AG04449 (cell line): Measurements from ENCODE around the gene ATP6V1C2.

Experiments used
- CTCF ChIA-PET: fragments of 350-600 bp; formaldehyde crosslinking; extraction: SDS; loops from one replicate; lab custom pipeline; 2021; ENCODE audit warnings: antibody characterized with exemption; lab: Yijun Ruan, JAX
- POLR2A ChIA-PET: fragments of 400-600, 350-600 bp; formaldehyde crosslinking; extraction: SDS; loops from one replicate; lab custom pipeline; 2020; ENCODE audit warnings: antibody characterized with exemption, inconsistent platforms; lab: Yijun Ruan, JAX
- DNase-seq: peaks from one replicate; pipeline ENCODE4 v3.0.0-alpha.2; 2010; ENCODE audit warnings: low read depth, low spot score
- H3K4me3 ChIP-seq: 2 replicates; pipeline ENCODE4 v1.5.1; 2011; ENCODE audit warnings: low read depth, mild to moderate bottlenecking, control low read depth, low read length
- TF ChIP-seq, protein P1 (sequence below): IDR thresholded peaks from one replicate; pipeline ENCODE4 v1.5.1; 2011; ENCODE audit warnings: mild to moderate bottlenecking, moderate library complexity, low read length, control low read depth, inconsistent platforms; ENCODE audit not compliant: insufficient read depth; ENCODE audit errors: missing control alignments

Gene ATP6V1C2

DNA sequence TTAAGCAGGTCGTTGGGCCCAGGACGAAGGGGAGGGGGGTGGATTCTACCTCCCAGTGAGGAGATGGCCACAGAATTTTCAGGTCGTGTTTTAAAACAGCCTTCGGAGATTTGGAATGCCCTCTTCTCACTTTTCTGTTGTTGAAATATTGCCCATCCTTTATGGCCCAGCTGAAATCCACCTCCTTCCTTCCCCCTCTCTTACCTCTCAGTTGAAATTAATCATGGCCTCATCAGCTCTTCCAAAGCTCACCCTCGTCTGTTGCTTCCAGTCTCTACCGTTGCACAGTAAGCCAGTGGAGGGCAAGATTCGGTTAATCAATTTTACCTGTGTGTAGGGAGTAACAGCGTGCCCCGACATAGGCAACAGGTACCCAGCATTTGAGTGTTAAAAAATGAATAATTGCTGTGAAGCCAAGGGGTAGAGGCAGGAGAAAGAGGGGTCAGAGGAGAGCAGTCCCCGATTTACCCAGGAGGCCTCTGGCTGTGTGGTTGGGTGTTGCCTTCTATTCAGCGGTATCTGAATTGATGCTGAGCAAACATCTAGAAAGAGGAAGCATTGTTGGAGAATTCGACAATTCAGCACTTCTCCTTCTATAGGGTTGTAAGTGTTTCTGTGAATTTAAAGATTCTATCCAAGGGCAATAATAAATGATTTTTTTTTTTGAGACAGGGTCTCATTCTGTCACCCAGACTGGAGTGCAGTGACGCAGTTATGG is 99.7 kb downstream of the ATP6V1C2 start:
- TF ChIP-seq, protein P1, sequence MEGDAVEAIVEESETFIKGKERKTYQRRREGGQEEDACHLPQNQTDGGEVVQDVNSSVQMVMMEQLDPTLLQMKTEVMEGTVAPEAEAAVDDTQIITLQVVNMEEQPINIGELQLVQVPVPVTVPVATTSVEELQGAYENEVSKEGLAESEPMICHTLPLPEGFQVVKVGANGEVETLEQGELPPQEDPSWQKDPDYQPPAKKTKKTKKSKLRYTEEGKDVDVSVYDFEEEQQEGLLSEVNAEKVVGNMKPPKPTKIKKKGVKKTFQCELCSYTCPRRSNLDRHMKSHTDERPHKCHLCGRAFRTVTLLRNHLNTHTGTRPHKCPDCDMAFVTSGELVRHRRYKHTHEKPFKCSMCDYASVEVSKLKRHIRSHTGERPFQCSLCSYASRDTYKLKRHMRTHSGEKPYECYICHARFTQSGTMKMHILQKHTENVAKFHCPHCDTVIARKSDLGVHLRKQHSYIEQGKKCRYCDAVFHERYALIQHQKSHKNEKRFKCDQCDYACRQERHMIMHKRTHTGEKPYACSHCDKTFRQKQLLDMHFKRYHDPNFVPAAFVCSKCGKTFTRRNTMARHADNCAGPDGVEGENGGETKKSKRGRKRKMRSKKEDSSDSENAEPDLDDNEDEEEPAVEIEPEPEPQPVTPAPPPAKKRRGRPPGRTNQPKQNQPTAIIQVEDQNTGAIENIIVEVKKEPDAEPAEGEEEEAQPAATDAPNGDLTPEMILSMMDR, result no peak
- H3K4me3 ChIP-seq, result no peak overlapping the region
- ChIA-PET POLR2A (no interaction called here), CTCF (interaction anchor here (0.7 to 6.2 kb wide), 4 partner anchors 10 to 303 kb away, joined by 3 to 78 read pairs (median 8); no protein-coding TSS in a partner anchor)
- no peak for DNase-seq

DNA sequence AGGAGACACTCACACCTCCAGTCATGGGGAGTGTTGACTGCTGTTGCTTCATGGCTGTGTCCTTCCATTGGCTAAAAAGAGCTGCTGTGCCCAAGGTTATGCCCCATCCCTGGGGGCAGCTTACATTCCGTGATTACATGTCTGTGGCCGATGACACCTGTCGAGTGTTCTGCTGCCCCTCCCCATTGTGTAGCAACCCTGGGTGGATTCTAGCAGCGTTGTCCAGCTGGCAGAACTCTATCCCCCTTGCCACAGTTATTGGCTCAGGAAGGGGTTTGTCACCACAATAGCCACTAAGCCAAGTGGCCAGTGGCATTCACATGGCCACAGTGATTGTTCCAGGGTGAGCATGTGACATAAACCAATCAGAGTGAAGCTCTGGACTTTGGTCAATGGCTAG is 102.8 kb downstream of the ATP6V1C2 start:
- CTCF ChIA-PET, result interaction anchor here (0.6 to 3.5 kb wide), 6 partner anchors 8 to 308 kb away, joined by 3 to 49 read pairs (median 6); no protein-coding TSS in a partner anchor
- TF ChIP-seq, protein P1, result no peak
- no peak for DNase-seq
- H3K4me3 ChIP-seq, result no peak overlapping the region
- POLR2A ChIA-PET, result no interaction called here

DNA sequence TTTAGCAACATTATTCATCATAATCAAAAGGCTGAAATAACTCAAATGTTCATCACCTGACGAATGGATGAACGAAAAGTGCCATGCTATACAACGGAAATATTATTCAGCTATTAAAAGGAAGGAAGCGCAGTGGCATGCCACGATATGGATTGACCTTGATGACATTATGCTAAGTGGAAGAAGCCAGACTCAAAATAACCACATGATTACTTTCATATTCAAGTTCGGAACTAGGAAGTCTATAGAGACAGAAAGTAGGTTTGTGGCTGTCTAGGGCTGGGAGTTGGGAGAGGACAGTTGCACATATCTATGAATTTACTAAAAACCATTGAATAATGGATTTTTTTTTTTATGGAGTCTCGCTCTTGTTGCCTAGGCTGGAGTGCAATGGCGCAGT is 104.6 kb downstream of the ATP6V1C2 start:
- DNase-seq, result no peak
- CTCF ChIA-PET, result interaction anchor here (0.9 kb wide), 1 partner anchor 299 kb away, joined by 6 read pairs; no protein-coding TSS in a partner anchor
- TF ChIP-seq, protein P1, result no peak
- H3K4me3 ChIP-seq, result no peak overlapping the region
- POLR2A ChIA-PET, result no interaction called here

DNA sequence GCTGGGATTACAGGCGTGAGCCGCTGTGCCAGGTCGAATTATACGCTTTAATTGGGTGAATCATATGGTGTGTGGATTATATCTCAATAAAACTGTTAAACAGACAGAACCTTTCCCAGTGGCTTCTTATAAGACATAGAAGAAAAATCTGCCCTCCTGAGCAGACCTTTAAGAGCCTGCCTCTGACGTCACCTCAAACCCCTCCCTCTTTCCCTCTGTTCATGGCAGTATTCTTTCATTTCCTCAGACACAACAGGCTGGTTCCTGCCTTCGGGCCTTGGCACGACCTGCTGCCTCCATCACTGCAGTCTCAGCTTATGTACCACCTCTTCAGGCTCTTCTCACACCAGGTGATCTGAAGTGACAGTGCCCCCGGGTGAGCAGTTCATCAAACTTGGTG is 105.2 kb downstream of the ATP6V1C2 start:
- no peak for DNase-seq
- POLR2A ChIA-PET, result no interaction called here
- TF ChIP-seq, protein P1, result no peak
- CTCF ChIA-PET, result no interaction called here
- no peak overlapping the region for H3K4me3 ChIP-seq

DNA sequence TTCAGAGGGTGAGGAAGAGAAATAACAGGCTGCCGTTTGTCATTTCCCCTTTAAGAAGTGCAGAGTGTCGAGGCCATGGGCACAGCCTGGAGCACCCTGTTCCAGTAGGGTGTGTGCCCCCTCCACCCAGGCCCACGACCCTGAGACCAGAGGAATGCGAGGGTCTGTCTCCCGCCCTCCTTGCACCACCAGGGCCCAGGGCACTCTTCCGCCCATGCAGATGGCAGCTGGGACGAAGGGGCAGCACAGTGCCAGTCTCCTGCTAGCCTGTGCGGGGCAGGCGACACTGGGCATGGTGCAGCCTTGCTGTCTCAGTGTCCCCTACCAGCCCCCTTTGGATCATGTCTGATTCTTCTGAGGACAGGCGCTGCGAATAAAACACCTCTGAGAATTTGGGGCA is 106.9 kb downstream of the ATP6V1C2 start:
- no peak overlapping the region for H3K4me3 ChIP-seq
- CTCF ChIA-PET, result interaction anchor here (5.6 to 12.0 kb wide), 4 partner anchors 10 to 303 kb away, joined by 78 to 609 read pairs (median 130); a partner anchor contains a TSS
- POLR2A ChIA-PET, result no interaction called here
- TF ChIP-seq, protein P1, result no peak
- no peak for DNase-seq

DNA sequence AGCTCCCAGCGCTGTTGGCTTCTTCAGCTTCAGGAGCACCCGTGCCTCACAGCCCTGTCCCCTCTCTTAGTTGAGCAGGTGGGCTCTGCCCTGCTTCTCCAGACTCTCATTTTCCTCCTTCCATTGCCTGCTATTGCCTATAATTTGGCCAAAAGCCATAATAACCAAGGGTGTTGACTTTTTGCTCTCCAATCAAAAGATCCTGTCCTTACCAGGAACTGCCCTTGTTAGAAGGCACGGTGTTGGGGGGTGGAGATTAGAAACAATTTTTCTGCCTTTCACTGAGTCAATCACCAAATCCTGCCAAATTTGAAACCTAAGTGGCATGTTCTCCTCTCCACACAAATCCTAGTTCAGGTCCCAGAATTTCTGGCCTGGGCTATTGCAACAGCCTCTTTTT is 107.9 kb downstream of the ATP6V1C2 start:
- POLR2A ChIA-PET, result no interaction called here
- TF ChIP-seq, protein P1, result no peak
- CTCF ChIA-PET, result interaction anchor here (5.6 to 12.0 kb wide), 4 partner anchors 11 to 302 kb away, joined by 78 to 609 read pairs (median 130); a partner anchor contains a TSS
- no peak overlapping the region for H3K4me3 ChIP-seq
- DNase-seq, result no peak
